SK-N-SH treated with all-trans-retinoic acid at 6 μM for 48 hours (cell line): ENCODE data around the gene ZNF546.

Experiments used
- ATAC-seq: fragments of 200-7000 bp; cut with Tn5 transposase; 3 replicates; pipeline ENCODE4 v1.9.1; 2020; ENCODE audit warnings: mild to moderate bottlenecking, moderate library complexity
- BACH2 ChIP-seq: fragments of 250-450 bp; sonication (Bioruptor Pico); IDR thresholded peaks from 2 replicates; pipeline ENCODE4 v1.9.0; 2021; ENCODE audit warnings: mild to moderate bottlenecking, borderline replicate concordance
- CSDC2 ChIP-seq: fragments of 250-450 bp; sonication (Bioruptor Pico); IDR thresholded peaks from 2 replicates; pipeline ENCODE4 v1.5.0; 2020; ENCODE audit warnings: mild to moderate bottlenecking, moderate library complexity
- ESRRG ChIP-seq: fragments of 250-450 bp; sonication (Bioruptor Pico); IDR thresholded peaks from 2 replicates; pipeline ENCODE4 v1.6.1; 2021; ENCODE audit warnings: mild to moderate bottlenecking
- GLIS3 ChIP-seq: fragments of 250-450 bp; sonication (Bioruptor Pico); IDR thresholded peaks from 2 replicates; pipeline ENCODE4 v1.5.0; 2020; ENCODE audit warnings: mild to moderate bottlenecking, moderate library complexity
- ISL1 ChIP-seq: fragments of 250-450 bp; sonication (Bioruptor Pico); IDR thresholded peaks from 2 replicates; pipeline ENCODE4 v2.1.2; 2022; ENCODE audit warnings: mild to moderate bottlenecking, moderate library complexity
- OSR1 ChIP-seq: fragments of 250-450 bp; sonication (Bioruptor Pico); IDR thresholded peaks from 2 replicates; pipeline ENCODE4 v1.8.0; 2022; ENCODE audit warnings: moderate library complexity, mild to moderate bottlenecking, inconsistent platforms
- POU6F1 ChIP-seq: fragments of 250-450 bp; sonication (Bioruptor Pico); IDR thresholded peaks from 2 replicates; pipeline ENCODE4 v1.8.0; 2021; ENCODE audit warnings: low read depth, mild to moderate bottlenecking, moderate library complexity, borderline replicate concordance
- PPARA ChIP-seq: fragments of 250-450 bp; sonication (Bioruptor Pico); IDR thresholded peaks from 2 replicates; pipeline ENCODE4 v1.5.0; 2020; ENCODE audit warnings: mild to moderate bottlenecking, borderline replicate concordance
- RARB ChIP-seq: fragments of 250-450 bp; sonication (Bioruptor Pico); IDR thresholded peaks from 2 replicates; pipeline ENCODE4 v1.8.0; 2021; ENCODE audit warnings: mild to moderate bottlenecking, moderate library complexity
- SNAI2 ChIP-seq: fragments of 250-450 bp; sonication (Bioruptor Pico); IDR thresholded peaks from 2 replicates; pipeline ENCODE4 v1.5.0; 2020; ENCODE audit warnings: mild to moderate bottlenecking, moderate library complexity
- TCF4 ChIP-seq: fragments of 250-450 bp; sonication (Bioruptor Pico); IDR thresholded peaks from 2 replicates; pipeline ENCODE4 v1.8.0; 2021; ENCODE audit warnings: mild to moderate bottlenecking, moderate library complexity, borderline replicate concordance
- TOX ChIP-seq: fragments of 250-450 bp; sonication (Bioruptor Pico); IDR thresholded peaks from 2 replicates; pipeline ENCODE4 v1.8.0; 2021; ENCODE audit warnings: mild to moderate bottlenecking, moderate library complexity, borderline replicate concordance
- ZFP3 ChIP-seq: fragments of 250-450 bp; sonication (Bioruptor Pico); IDR thresholded peaks from 2 replicates; pipeline ENCODE4 v1.5.0; 2020; ENCODE audit warnings: mild to moderate bottlenecking, moderate library complexity
- ZFP30 ChIP-seq: fragments of 450-650 bp; formaldehyde crosslinking; IDR thresholded peaks from 2 replicates; pipeline ENCODE4 v1.5.0; 2022; ENCODE audit warnings: mild to moderate bottlenecking, moderate library complexity
- ZNF565 ChIP-seq: fragments of 450-650 bp; formaldehyde crosslinking; conservative IDR thresholded peaks from 2 replicates; pipeline ENCODE4 v1.5.0; 2020; ENCODE audit warnings: low read depth, mild to moderate bottlenecking, moderate library complexity
- ZNF8 ChIP-seq: fragments of 450-650 bp; formaldehyde crosslinking; IDR thresholded peaks from 2 replicates; pipeline ENCODE4 v1.5.0; 2020; ENCODE audit warnings: mild to moderate bottlenecking, moderate library complexity
- TF ChIP-seq, protein P1 (sequence below): fragments of 250-450 bp; sonication (Bioruptor Pico); IDR thresholded peaks from 2 replicates; pipeline ENCODE4 v1.8.0; 2020; ENCODE audit warnings: mild to moderate bottlenecking, moderate library complexity, borderline replicate concordance
- TF ChIP-seq, protein P2 (sequence below): fragments of 250-450 bp; sonication (Bioruptor Pico); IDR thresholded peaks from 2 replicates; pipeline ENCODE4 v1.5.0; 2020; ENCODE audit warnings: mild to moderate bottlenecking, moderate library complexity
- TF ChIP-seq, protein P3 (sequence below): fragments of 250-450 bp; sonication (Bioruptor Pico); IDR thresholded peaks from 2 replicates; pipeline ENCODE4 v1.5.1; 2021; ENCODE audit warnings: mild to moderate bottlenecking, moderate library complexity

ZNF546 gene

GRCh38 chr19:39974377-39975155, 22.3 kb upstream of the ZNF546 start (continued):
- TF ChIP-seq, protein P1, sequence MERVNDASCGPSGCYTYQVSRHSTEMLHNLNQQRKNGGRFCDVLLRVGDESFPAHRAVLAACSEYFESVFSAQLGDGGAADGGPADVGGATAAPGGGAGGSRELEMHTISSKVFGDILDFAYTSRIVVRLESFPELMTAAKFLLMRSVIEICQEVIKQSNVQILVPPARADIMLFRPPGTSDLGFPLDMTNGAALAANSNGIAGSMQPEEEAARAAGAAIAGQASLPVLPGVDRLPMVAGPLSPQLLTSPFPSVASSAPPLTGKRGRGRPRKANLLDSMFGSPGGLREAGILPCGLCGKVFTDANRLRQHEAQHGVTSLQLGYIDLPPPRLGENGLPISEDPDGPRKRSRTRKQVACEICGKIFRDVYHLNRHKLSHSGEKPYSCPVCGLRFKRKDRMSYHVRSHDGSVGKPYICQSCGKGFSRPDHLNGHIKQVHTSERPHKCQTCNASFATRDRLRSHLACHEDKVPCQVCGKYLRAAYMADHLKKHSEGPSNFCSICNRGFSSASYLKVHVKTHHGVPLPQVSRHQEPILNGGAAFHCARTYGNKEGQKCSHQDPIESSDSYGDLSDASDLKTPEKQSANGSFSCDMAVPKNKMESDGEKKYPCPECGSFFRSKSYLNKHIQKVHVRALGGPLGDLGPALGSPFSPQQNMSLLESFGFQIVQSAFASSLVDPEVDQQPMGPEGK (CRISPR knock-in tag) = no peak
- TF ChIP-seq CSDC2 (no peak), OSR1 (CRISPR knock-in tag) (no peak), ZFP30 (CRISPR knock-in tag) (no peak), BACH2 (CRISPR knock-in tag) (no peak), TOX (CRISPR knock-in tag) (no peak), ZNF8 (CRISPR knock-in tag) (no peak), ISL1 (no peak), ZFP3 (CRISPR knock-in tag) (no peak)
- TF ChIP-seq, protein P2, sequence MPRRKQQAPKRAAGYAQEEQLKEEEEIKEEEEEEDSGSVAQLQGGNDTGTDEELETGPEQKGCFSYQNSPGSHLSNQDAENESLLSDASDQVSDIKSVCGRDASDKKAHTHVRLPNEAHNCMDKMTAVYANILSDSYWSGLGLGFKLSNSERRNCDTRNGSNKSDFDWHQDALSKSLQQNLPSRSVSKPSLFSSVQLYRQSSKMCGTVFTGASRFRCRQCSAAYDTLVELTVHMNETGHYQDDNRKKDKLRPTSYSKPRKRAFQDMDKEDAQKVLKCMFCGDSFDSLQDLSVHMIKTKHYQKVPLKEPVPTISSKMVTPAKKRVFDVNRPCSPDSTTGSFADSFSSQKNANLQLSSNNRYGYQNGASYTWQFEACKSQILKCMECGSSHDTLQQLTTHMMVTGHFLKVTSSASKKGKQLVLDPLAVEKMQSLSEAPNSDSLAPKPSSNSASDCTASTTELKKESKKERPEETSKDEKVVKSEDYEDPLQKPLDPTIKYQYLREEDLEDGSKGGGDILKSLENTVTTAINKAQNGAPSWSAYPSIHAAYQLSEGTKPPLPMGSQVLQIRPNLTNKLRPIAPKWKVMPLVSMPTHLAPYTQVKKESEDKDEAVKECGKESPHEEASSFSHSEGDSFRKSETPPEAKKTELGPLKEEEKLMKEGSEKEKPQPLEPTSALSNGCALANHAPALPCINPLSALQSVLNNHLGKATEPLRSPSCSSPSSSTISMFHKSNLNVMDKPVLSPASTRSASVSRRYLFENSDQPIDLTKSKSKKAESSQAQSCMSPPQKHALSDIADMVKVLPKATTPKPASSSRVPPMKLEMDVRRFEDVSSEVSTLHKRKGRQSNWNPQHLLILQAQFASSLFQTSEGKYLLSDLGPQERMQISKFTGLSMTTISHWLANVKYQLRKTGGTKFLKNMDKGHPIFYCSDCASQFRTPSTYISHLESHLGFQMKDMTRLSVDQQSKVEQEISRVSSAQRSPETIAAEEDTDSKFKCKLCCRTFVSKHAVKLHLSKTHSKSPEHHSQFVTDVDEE = no peak
- TF ChIP-seq, all 23 proteins: peak for 0

- TF ChIP-seq ISL1 (no peak), OSR1 (CRISPR knock-in tag) (no peak), RARB (CRISPR knock-in tag) (no peak), TCF4 (CRISPR knock-in tag) (no peak), SNAI2 (CRISPR knock-in tag) (no peak), BACH2 (CRISPR knock-in tag) (no peak), POU6F1 (CRISPR knock-in tag) (no peak), ZFP30 (CRISPR knock-in tag) (no peak)
- TF ChIP-seq, protein P3, sequence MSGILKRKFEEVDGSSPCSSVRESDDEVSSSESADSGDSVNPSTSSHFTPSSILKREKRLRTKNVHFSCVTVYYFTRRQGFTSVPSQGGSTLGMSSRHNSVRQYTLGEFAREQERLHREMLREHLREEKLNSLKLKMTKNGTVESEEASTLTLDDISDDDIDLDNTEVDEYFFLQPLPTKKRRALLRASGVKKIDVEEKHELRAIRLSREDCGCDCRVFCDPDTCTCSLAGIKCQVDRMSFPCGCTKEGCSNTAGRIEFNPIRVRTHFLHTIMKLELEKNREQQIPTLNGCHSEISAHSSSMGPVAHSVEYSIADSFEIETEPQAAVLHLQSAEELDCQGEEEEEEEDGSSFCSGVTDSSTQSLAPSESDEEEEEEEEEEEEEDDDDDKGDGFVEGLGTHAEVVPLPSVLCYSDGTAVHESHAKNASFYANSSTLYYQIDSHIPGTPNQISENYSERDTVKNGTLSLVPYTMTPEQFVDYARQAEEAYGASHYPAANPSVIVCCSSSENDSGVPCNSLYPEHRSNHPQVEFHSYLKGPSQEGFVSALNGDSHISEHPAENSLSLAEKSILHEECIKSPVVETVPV (CRISPR knock-in tag) = no peak
- no peak for ATAC-seq
Observed at GRCh38 chr19:39982883-39983282, 14.0 kb upstream of the ZNF546 start.

DNA sequence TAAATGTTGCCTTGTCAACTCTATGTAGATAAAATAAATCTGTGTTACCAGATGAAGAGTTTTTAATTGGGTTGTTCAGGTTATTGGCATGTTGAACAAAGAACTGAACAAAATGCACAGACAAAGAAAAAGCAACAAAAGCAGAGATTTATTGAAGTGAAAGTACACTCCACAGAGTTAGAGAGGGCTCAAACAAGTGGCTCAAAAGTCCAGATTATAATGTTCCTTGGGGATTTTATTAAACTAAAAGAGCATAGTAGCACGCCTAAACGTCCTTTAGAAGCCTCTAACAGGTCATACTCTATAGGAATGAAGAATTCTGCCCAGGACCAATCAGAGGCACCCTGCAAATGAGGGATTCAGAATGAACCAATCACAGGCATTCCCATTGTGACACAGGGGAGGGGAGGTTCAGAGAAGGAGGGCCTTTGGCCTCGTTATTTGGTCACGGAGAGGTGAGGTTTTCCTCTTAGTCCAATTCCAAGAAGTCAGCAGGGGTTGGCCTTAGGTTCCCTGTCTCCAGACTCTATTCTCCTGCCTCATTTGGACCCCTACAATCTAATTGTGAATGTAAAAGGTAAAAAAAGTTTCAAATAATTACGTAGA, 13.1 kb upstream of the ZNF546 start:
- ATAC-seq = no peak; the same call in 2 of the 3 replicates

GRCh38 chr19:39986643-39987042, 10.2 kb upstream of the ZNF546 start:
- TF ChIP-seq BACH2 (CRISPR knock-in tag) (no peak), ESRRG (CRISPR knock-in tag) (no peak), ISL1 (no peak), ZFP30 (CRISPR knock-in tag) (no peak), SNAI2 (CRISPR knock-in tag) (no peak), ZNF8 (CRISPR knock-in tag) (no peak), ZNF565 (no peak), GLIS3 (no peak), PPARA (CRISPR knock-in tag) (no peak)
- no peak for ATAC-seq

More for the DNA sequence above, 13.1 kb upstream of the ZNF546 start:
- TF ChIP-seq PPARA (CRISPR knock-in tag) = no peak
- TF ChIP-seq ZNF8 (CRISPR knock-in tag) = no peak
